NCI-H1930 (cell line): ENCODE data around the gene DZIP1.
A peak's percentile ranks its signal among the peaks of the same experiment; 100 is the strongest.

Experiments used
- DNase-seq, 2 experiments: peaks; one replicate each; lab custom pipeline; 2025; lab: John Stamatoyannopoulos, UW

DZIP1 gene

DNA sequence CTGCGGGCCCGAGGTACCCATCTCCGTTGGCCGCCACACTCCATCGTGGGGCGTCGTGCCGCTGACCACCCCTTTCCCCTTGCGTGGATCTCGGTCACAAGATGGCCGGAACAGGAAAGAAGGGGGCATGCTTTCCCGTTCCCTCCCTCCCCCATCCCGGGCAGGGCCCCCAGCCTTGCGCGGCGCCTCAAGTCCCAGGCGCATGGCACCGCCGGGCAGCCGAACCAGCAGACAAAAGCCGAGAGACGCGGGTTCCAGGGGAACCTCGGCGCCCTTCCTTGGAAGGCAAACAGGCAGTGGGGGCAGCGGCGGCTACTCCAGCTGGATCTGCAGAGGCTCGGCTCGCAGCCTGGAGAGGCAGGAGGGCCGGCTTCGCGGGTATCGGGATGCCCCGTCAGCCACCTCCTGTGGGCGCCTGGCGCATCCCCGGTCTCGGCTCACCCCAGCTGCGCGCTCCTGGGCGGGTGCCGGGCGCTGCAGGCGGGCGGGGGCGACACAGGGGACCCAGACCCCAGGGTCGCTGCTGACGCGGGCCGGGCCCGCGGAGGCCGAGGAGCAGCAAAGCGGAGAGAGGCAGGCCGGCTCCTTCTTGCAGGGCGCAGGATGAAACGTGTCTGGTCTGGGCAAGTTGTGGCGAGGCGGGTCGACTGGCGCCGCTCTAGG, 439 bp downstream of the DZIP1 start:
- no peak for DNase-seq

DNA sequence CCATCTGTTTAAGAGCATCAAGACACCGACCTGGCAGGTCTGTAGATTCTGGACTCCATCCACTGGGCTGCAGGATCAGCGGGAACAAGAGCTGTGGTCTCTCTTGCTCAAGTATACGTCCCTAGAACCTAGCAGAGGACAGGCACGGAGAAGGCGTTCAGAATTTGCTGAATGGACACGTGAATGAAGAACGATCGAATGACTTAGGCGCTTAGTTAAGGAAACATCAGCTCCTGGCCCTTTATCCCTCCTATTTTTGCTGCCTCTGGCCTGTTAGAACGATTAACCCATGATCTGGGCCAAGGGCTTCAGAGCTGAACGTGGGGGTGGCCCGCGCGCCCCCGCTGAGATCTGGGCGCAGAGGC, 953 bp downstream of the DZIP1 start:
- DNase-seq: no peak

DNA sequence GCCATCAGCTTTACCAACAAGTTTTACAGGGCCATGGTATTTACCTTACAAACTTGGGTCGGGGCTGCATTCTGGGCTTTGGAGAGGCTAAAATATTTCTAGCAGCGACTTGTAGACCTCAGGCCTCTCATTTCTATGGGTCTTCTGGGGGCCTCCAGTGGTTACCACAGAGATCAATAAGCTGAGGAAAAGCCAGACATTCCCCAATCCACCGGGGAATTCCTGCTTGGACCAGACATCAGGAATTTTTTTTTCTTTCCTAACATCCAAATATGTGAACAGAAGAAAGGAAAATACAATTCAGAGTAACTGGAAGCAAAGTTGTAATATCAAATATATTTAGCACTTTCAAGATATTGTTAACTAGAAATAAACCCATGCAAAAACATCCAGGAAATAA, 1.5 kb downstream of the DZIP1 start:
- no peak for DNase-seq

DNA sequence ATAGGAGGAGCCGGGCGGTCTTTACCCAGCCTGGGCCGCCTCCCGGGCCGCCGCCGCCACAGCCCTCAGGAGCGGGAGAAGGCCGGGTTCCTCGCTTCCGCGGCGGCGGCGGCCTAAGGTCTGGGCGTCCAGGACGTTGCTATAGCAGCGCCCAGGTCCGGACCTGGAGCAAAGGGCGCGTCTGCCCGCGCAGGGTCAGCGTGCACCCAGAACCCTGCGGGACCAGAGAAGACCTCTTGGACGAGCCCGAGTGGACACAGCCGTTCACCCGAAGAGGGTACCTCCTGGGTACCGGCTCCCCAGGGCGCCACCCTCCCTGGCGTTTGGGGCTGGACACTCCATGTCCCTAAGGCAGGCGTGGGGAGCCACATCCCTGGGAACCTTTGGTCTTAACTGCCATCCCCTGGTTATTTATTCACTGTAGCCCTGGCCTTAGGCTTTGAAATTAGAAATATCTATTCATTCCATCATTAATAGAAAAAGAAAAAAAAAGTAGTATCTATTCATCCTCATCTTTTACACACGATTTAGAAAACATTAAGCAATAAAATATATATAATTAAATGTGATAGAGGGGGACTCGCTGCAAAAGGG, 2.4 kb downstream of the DZIP1 start:
- DNase-seq: no peak

DNA sequence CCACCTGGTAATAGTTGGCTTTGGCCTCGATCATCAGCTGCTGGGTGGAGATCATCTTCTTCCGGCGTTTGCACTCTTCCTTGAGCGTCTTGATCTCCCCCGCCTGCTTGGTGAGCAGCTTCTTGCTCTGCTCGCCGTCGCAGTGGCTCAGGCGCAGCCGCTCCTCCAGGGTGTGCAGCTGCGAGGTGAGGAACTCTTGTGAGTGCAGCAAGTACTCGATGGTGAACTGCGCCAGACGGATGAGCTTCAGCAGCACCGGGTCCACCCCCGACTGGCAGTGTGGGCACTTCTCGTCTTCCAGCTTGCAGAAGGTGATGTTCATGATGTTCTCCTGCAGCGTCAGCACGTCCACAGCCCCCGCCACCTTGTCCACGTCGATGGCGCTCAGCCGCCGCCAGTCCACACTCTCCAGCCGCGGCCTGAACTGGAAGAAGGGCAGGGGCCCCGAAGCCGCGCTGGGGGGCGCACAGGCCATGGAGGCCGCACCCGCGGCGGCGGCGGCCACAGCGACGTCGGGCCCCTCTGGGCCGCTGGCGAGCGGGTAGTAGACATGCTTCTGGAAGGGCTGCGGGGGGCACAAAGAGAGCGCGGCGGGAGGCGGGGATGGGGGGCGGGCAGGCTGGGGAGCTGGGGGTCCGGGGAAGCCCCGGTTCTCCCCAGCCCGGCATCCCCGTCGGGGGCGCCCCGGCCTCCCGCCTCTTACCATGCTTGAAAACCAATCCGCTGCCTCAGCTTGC, 3.0 kb downstream of the DZIP1 start:
- DNase-seq: no peak

DNA sequence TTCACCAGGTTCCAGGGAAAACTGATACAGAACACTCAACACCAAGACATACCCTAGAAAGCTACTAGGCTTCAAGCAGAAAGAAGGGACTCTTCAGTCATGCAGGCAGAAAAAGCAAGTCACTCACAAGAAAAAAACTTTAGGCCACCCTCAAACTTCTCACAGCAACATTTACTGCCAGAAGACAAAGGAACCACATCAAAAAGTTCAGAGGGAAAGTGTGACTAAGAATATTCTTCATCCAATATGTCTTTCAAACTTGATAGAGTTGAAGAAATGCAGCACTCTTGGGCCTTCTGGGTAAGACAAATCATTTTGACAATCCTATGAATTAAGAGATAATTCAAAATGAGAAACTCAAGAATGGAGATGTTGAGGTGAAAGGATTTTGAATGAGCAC, 7.7 kb downstream of the DZIP1 start:
- DNase-seq: no peak

DNA sequence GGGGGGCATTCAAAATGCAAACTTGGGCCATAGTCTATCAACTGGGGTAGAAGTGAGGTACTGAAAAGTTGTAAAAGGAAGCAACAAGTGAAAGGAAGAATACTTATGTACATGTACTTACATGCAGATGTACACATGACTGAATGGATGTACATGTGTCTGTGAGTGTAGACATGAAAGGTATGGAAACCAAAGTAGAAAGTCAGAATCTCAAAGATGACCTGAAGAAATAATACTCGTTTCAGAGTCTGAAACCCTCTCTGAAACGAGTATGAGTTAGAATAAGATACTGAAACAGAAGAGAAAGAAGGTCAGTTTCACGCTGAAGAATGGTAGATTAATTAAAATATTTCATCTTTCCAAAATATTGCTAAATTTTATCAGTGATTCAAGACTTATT, 13.9 kb downstream of the DZIP1 start:
- DNase-seq: no peak

DNA sequence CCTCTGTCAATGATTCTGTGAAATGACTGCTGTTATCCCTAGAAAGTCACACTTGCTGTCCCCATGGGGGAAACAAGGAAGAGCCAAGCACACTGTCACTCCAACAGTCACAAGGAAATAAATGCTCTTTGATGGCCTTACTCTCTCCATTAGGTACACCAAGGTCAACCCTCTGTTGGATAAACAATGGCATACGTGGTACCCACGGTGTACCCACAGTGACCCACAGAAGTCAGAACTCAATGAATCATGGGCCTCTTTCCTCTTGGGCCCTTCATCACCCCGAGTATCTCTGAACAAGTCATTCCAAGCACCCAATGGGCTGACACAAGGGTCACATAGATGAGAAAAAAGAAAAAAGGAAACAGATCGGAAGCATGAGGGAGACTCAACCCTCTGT, 15.4 kb downstream of the DZIP1 start:
- DNase-seq: no peak

DNA sequence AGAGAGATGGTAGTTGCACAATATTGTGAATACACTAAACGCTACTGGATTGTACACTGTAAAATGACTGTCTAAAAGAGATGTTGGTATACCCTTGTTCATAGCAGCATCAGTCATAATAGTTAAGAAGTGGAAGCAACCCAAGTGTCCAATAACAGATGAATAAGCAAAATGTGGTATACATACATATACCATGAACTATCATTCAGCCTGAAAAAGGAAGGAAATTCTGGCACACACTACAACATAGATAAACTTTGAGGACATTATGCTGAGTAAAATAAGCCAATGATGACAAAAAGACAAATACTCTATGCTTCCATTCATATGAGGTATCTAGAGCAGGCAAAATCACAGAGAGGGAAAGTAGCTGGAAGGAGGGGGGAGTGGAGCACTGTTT, 16.0 kb downstream of the DZIP1 start:
- DNase-seq: no peak

DNA sequence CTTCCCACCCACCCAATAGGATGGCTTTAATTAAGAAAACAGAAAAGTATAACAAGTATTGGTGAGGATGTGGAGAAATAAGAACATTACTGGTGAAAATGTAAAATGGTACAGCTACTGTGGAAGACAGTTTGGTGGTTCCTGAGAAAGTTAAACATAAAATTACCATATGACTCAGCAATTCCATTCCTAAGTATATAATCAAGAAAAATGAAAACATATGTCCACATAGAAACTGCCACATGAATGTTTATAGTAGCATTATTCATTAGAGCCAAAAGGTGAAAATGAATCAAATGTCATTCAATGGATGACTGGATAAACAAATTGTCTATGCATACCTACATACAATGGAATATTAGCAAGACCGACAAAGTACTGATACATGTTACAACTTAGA, 16.9 kb downstream of the DZIP1 start:
- DNase-seq: no peak

DNA sequence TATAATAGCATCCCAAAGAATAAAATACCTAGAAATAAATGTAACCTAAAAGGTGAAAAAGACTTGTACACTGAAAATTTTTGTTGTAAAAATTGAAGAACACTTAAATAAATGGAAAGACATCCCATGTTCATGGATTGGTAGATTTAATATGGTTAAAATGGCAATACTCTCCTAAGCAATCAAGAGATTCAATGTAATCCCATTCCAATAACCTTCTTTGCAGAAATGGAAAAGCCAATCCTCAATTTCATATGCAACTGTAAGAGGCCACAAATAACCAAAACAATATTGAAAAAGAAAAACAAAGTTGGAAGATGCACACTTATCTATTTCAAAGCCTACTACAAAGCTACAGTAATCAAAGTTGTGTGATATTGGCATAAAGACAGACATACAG, 17.7 kb downstream of the DZIP1 start:
- no peak for DNase-seq

DNA sequence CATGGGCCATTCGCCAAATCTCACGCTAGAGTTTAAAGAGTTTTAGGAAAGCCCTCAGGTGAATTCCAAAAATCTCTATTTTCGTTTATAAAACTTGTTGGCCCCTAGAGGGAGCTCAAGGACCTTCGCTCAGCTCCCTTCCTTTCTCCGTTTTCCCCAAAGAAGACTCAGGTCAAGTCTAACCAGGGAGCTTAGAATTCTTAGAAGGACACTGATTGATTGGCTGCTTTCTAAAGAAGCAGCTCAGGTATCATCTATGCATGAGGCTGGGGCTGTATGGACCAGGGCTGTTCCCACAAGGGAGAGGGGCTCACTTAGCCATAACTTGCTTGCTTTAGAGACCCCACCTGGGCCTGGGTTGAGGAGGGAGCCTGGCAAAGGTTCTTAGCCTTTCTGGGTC, 20.5 kb downstream of the DZIP1 start:
- DNase-seq: peak in 1 of 2 experiments; percentile 3

DNA sequence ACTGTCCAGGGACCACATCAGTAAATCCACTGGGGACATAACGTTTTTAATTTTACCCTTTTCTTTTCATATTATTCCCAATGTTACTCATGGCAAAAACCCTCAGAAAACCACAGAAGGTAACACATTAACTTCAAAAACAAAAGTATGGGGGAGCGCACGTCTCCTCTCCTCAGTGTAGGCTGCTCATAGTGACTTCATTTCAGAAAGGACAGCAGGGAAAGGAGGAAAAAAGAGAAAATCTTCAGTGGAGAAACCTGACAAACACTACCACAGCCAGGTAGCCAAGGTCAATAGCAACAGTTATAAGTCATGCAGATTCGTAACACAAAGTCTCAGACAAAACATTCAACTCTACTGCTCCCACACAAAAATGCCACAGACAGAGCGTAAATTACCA, 21.4 kb downstream of the DZIP1 start:
- DNase-seq: no peak

DNA sequence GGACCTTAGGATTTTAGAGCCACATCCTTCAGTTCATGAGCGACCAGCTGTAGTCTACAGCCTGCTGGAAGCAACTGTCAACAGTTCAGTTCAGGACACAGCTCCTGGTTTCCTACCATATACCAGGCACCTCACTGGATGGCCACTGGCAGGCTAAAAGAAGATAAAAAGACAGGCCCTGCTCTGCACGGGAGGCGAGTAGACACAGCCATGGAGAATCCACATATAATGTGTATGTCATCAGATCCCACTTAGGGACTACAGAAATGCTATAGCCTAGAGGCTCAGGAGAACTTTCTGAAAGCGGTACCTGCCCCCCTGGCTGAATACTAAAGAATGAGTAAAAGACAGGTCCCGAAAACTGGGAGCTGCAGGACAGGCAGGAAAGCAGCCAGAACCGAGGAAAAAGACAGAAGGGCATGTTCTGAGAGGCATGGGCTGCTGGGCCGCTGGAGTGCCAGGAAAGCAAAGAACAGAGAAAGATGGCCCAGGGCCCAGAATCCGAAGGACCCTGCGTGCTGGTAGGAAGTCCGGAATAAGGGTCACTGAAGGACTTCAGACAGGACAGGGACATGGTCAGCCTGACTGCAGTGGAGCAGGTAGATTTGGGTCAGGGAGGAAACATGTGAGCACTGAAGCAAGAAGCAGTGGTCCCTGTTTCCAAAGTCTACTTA, 23.5 kb downstream of the DZIP1 start:
- no peak for DNase-seq

DNA sequence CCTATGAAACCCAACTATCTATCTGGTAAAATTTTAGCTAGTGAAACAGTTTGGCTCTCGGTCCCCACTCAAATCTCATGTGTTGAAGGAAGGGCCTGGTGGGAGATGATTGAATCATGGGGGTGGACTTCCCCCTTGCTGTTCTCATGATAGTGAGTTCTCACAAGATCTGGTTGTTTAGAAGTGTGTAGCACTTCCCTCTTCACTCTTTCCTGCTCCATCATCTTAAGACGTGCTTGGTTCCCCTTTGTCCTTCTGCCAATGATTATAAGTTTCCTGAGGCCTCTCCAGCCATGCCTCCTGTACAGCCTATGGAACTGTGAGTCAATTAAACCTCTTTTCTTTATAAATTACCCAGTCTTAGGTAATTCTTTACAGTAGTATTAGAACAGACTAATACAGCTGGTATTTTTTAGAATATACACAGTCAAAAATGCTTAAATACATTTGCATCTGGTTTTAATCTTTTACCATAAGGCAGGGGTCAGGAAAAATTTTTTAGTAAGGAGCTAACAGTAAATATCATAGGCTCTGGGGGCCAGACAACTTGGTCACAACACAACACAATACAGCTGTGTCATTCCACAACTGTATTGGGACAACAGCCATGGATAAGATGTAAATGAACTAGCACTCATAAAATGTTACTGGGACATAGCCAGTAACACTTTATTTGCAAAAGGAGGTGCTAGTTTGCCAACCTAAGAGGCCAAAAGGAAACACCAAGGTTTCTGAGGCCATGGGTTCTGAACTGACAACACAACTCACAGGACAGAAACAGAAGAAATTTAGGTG, 24.3 kb downstream of the DZIP1 start:
- no peak for DNase-seq

DNA sequence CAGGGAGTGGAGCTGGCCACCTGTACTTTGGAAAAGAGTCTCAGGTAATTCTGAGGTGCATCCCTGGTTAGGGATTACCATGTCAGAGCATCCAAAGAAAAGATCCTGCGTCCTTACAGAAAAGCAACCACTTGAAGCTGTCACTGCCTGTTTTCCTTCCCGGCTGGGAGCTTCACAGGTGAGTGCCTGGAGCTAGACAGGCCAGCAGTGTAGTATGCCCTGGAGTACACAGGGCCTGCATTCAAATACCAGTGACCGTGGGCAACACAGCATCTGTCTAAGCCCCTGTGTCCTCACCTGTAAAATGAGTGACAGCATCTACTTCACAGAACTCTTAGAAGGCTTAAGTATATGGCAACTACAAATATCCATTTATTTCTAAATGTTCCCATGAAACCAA, 29.0 kb downstream of the DZIP1 start:
- no peak for DNase-seq

DNA sequence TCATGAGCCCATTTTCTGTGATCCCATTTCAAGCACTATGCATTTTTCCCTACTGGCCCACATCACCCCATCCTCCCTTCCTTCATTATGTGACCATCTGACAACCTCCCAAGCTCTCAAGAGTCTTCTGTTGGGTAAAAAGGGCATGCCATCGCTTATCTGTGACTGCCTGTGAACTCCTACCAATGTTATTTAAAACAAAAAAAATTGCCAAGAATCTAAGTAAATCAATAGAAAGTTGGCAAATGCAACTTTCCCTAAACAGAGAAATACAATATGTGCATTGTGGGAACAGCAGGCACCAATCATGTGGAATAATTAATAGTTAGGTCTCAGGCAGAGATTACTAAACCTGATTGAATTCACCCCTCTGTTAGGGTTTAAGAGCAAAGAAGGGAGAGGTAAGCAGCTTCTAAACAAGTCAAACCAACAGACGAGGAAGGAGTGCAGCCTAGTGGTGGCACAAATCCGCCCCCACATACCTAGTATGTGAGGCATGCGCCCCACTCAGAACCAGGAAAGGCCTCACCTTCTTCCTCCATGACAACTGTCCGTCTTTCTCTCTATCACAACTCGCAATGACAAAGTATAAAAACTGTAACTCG, 29.8 kb downstream of the DZIP1 start:
- DNase-seq: no peak

DNA sequence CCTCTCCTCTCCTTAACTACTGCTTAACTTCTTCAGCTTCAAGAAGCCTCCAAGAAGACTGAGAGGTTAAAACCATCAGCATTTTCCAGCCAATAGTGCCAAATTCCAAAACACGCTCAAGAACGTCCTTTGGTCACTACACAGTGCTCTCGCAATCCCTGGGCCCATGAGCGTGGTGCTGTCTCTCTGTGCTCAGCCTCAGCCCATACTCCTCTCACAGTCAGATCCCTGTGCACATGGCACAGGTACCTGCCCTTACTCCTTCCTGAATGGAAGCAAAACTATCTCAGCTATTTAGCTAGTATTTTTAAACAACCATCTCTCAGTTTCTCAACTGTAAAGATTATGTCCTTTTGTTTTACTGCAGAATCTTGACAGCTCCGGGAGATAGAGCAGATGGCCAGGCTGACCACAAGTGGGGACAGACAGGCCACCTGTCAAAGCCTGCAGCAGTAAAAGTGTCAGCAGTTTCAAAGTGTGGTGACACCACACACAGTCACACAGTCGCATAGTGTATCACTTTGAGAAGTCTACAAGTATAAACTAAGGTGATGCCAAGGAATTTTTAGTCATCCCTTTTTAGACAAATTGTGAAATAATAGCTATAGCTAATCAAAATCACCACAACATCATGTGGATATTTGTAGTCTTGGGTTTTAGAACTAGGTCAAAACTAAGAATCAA, 35.7 kb downstream of the DZIP1 start:
- DNase-seq: no peak

DNA sequence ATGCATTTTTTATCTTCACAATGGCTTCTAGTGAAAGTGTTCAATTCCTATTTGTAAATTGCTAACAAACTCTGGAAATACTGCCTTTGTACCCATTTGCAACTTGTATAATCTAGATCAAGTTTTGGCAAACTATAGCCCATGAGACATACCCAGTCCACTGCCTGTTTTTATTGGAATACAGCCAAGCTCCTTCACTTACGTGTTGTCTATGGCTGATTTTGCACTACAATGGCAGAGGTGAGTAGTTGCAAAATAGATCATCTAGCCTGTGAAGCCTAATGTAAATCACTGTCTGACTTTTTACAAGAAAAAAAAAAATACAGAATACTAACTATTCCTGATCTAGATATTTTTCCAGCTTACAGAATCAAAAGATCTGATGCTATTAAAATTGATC, 37.1 kb downstream of the DZIP1 start:
- DNase-seq: no peak

DNA sequence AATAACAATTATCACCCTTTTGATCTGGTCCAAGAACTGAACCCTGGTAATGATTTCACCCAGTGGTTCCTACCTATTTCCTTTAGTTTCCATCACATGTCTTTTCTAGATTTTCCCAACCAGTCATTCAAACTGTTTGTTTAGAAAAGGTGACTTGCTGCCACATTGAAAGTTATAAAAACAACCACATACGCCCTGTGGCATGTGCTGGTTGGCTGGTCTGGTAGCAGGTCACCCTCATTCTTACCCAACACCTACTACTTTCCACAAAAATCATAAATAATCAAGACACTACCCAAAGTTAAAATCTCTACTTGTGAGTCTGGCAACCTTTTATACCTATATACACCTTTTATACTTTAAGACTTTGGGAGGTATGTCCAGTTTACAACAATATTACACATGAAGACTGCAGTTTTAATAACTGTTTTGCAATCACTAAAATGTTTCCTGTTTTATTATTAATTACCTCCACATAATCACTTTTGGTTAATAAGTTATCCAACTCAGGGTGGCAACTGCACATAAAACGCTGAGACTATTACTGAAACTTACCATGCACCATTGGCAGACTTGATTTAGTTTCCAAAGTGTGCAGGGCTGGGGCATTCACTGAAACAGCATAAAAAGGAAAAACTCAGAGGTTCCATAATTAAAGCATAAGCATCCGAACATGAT, 38.9 kb downstream of the DZIP1 start:
- no peak for DNase-seq

DNA sequence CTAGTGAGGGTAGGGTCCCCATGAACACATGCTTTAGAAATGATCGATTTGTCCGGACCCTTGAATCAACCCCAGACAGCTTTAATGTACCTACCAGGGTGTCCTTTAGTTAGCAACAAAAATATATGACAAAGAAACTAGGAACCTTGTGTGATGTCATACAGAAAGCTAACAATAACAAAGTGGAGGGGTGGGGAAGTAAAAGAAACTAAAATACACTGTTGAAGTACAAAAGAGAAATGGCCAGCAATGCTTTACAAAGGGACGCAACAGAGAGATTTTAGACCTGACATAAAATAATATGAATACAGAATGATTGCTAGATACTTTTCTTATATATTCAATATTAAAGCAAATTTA, 40.0 kb downstream of the DZIP1 start:
- no peak for DNase-seq
